Stimulated activated CD4-positive, alpha-beta T cell treated with anti-CD3 and anti-CD28 coated beads, Interleukin-2, amount 100 ng/mL, for 48 hours (primary cell): ENCODE measurements around the gene PVR.
"Not testable (repeated sequence)": the region's sequence is repeated elsewhere in the genome, so short reads cannot be mapped to it uniquely, and the experiment has no call there.

Experiments used
- DNase-seq, 2 donors: peaks; one replicate each; pipeline ENCODE4 v3.0.0-alpha.2; 2020

The PVR gene

DNA sequence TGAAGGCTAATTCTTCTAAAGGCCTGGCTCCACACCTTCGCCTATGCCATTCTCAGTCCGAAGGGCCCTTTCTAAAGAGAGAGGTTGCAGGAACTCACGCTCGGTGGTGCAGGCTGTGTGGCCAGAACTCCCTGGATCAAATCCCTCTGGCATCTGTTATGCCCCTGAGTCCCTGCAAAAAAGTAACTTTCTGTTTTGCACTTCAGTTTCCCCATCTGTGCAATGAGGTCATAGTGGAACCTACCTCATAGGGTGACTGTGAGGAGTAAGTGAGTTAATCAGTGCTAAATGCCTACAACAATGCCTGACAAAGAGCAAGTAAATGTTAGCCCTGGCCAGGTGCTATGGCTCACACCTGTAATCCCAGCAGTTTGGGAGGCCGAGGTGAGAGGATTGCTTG is 23.0 kb upstream of the PVR start:
- no peak for DNase-seq

DNA sequence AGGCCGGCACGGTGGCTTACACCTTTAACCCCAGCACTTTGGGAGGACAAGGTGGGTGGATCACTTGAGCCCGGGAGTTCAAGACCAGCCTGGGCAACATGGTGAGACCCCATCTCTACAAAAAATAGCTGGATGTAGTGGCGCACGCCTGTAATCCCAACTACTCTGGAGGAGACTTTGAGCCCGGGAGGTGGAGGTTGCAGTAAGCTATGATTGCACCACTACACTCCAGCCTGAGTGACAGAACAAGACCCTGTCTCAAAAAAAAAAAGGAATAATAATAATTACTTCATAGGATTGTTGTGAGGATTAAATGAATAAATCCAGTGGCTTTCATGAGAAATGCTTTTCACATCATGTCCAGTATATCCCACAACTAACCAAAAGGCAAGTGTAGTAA is 22.3 kb upstream of the PVR start:
- no peak for DNase-seq

DNA sequence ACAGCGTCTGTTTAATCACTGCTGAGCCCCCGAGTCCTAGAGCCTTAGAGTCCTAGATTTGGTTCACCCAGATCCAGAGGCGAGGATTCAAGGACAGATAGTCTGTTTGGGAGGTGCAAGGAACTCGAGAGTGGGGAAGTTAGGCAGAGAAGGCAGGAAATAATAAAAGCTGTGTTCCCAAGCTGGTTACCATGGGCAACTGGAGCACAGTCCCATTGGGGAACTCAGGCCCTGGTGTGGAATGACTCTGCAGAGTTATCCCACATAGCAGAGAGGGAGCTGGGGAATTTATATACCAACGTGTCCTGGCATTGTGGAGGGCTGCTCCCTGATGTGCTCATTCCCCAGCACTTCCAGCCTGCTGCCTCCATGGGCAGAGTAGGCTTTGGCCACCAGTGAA is 20.6 kb upstream of the PVR start:
- DNase-seq, result no peak

DNA sequence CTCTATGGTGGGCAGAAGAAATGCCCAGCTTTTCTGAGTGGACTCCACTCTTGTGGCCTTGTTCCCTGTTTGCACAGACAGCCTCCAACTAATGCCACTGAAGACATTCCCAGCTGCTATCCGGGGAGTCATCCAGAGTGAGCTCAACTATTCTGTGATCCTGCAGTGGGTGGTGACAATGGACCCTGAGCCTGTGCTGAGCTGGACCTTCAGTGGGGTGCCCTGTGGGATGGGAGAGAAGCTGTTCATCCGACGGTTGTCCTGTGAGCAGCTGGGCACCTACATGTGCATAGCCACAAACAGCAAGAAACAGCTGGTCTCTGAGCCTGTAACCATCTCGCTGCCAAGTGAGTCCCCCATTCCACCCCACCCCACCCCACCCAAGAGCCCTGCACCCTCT is 20.1 kb upstream of the PVR start:
- no peak for DNase-seq

DNA sequence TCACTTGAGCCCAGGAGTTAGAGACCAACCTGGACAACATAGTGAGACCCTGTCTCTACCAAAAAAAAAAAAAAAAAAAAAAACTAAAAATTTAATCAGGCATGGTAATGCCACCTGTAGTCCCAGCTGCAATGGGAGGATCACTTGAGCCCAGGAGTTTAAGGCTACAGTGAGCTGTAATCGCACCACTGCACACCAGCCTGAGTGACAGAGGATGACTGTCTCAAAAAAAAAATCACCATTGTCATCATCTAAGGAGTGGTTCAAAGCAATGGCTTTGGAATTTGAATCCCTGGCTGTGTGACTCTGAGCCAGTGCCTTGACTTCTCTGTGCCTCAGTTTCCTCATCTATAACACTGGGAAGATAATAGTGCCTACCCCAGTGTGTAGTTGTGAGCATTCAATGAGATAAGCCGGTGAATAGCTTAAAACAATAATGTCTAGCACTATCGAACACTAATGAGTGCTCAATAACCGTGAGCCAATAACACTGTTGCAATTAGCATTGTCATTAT is 18.8 kb upstream of the PVR start:
- DNase-seq, result no peak

DNA sequence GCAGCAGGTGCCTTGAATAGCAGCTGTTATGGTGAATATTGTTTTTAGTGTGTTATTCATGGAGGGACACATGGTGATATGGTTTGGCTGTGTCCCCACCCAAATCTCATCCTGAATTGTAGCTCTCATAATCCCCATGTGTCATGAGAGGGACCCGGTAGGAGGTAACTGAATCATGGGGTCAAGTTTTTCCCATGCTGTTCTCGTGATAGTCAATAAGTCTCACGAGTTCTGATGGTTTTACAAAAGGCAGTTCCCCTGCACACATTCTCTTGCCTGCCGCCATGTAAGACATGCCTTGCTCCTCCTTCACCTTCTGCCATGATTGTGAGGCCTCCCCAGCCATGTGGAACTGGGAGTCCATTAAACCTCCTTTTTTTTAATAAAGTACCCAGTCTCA is 18.1 kb upstream of the PVR start:
- not testable (repeated sequence) for DNase-seq

DNA sequence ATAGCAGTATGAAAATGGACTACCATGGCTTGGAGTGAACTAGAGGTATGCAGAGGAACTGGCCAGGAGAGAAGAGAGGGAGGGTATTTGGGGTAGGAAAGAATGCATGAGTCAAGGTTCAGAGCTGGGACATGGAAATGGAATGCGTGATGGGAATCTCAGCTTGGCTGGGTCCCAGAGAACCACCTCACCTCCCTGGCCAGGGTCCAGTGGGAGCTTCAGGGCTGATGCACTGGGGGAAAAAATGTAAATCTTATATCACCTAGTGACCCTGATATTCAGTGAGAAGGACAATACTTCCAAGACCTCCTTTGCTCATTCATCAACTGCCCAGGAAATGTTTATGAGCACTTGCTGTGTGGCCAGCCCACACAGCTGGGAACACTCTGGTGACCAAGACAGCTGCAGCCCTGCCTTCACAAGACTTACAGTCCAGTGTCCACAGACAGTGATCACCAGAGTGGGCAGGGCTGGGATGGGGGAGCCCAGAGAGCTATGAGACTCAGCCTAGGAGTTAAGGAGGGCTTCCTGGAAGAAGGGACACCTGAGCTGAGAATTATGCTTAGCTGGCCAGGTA is 17.6 kb upstream of the PVR start:
- DNase-seq, result no peak

DNA sequence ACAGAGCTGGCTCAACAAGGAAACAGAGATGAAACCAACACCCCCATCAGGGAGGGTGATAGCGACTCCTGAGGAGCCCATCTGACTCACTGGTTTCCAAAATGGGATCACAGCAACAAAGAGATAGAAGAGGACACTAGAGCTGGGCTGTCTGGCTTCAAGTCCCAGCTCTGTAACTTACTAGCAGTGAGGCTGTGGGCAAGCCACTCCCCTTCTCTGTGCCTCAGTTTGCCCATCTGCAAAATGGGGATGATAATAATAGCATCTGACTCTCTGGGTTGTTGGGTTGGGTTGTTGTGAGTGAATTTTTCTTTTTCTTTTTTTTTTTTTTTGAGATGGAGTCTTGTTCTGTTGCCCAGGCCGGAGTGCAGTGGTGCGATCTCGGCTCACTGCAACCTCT is 16.1 kb upstream of the PVR start:
- no peak for DNase-seq

DNA sequence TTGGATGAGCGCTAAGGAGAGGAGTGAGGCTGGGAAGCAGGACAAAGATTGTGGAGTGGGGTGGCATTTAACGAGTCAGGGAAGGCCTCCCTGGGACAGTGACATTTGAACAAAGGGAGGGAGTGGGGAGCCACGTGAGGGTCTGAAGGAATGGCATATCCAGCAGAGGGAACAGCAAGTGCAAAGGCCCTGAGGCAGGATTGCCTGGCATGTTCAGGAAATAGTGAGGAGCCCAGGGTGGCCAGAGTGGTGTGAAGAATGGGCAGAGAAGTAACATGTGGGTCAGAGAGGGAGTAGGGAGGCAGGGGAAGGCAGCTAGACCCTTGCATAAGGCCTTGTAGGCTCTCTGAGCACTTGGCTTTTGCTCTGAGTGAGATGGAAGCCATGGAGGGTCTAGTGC is 14.9 kb upstream of the PVR start:
- DNase-seq, result no peak

DNA sequence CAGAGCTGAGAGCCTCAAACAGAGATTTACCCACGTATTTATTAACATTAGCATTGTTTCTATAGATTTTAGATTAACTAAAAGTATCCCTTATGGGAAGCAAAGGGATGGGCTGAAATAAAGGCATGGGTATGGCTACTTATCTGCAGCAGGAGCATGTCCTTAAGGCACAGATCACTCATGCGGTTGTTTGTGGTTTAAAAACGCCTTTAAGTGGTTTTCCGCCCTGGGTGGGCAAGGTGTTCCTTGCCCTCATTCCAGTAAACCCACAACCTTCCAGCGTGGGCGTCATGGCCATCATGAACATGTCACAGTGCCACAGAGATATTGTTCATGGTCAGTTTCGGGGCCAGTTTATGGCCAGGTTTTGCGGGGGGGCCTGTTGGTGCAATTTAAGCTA is 12.1 kb upstream of the PVR start:
- not testable (repeated sequence) for DNase-seq

DNA sequence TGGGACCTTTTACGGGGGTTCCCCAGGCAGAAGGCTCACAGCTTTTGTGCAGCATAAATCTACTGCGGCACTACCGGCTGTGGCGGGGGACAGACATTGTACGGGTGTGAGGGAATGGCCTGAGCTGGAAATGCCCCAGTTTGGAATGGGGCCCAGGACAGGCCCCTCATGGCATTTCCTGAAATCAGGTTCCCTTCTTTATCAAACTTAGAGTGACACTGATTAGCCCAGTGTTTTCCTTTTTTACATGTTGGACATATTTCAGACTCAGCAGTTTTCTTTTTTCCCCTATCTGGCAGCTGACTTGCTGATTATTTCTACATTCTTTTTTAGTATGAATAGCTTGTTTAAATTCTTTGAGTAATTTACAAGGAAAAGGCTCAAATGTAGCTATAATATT is 9.7 kb upstream of the PVR start:
- not testable (repeated sequence) for DNase-seq

DNA sequence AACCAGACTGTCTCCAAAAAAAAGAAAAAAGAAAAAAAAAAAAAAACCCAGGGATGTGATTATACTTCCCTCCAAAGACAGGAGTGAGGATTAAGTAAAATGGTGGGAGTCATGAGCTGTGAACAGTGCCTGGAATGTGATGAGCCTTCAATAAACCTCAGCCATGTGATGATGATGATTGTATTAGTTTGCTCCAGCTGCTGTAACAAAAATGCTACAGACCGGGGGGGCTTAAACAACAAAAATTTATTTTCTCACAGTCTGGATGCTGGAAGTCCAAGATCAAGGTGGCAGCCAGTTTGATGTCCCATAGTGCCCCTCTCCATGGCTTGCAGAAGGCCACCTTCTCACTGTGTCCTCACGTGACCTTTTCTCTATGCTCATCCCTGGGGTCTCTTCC is 8.9 kb upstream of the PVR start:
- no peak for DNase-seq

DNA sequence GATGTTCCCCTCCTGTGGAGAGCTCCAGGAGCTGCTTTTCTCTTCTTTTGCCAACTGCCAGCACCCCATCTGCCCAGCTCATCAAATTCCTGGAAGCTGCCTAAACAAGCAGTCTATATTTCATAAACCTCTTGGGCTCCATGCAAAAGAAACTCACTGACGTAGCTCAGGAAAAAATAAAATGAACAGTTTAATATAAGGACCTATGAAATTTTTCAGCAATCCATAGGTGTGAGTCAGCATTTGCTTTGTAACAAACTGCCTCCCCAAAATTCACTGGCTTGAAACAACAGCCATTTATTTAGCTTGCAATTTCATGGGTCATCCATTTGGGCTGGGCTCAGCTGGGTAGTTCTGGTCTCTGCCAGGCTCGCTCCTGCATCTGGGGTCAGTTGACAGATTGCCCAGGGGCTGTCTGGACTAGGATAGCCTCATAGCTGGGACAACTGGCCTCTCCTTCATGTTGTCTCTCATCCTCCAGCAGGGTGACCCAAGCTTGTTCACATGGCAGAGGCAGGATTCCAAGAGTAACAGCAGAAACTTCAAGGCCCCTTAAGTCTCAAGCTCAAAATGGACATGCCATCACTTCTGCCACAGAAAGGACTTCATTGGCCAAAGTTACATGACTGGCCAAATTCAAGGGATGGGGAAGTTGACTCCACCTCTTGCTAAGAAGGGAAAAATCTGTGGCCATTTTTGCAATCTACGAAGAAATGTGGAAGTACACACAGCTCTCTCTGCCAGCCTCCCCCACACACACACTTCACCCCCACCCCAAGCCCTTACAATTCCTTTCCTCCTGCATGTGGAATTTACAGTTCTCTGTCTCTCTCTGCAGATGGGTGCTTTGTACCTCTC is 7.9 kb upstream of the PVR start:
- DNase-seq, result no peak

DNA sequence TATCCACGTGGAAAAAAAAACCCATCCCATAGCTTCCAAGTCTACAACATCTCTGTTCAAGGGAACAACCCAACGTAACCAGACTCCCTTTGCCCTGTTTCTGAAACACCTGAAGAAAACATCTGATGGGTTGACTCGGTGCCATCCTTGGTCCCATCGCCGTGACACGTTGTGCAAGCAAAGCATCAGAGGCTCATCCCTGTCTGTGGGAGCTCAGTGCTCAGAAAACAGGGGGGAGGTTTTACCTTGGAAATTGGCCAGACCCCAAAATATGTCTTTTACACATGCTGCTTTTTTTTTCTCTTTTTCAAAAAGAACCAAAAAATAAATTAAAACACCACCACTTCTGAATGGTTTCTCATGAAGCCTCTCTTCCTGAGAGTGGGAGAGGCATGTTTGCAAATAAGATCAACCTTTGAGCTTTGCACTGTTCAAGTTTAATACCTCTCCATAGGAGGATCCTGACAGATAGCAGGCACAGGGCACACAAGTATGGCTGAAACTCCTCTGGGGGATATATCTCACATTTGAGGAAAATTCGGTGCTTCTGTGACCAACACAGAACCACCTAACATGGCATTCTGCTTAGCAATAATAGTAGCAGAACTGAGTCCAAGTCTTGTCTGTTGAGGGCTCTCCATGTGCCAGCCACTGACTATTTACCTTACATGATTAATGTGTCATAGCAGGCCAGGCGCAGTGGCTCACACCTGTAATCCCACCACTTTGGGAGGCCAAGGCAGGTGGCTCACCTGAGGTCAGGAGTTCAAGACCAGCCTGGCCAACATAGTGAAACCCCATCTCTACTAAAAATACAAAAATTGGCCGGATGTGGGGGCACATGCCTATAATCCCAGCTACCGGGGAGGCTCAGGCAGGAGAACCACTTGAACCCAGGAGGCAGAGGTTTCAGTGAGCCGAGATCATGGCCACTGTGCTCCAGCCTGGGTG is 7.0 kb upstream of the PVR start:
- DNase-seq, result no peak

DNA sequence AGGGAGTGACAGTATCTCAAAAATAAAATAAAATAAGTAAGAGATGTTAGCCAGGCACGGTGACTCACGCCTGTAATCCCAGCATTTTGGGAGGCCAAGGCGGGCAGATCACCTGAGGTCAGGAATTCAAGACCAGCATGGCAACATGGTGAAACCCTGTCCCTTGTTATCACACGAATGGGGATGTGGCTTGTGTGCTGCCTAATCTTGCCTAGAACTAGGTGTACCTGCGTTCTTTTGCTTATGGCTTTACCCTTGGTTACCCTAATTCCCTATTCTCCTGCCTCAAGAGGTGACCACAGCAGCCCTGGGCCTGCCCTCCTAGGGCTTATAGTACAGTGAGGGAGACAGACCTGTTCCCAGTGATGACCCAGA is 6.3 kb upstream of the PVR start:
- no peak for DNase-seq

DNA sequence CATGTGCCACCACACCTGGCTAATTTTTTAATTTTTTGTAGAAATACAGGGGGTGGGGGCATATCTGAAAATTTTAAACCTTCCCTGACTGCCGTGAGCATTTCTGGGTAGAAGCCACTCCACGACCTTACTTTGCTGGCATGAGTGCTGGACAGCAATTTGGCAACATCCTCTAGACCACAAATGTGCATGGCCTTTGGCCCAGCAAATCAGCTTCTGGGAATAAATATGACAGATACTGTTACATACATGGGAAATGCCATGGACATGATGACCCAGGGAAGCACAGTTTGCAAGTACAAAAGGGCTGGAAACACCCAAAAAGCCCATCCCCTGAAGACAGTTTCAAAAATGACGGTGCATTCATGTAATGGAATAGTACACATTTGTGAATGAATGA is 3.2 kb upstream of the PVR start:
- DNase-seq, result no peak

DNA sequence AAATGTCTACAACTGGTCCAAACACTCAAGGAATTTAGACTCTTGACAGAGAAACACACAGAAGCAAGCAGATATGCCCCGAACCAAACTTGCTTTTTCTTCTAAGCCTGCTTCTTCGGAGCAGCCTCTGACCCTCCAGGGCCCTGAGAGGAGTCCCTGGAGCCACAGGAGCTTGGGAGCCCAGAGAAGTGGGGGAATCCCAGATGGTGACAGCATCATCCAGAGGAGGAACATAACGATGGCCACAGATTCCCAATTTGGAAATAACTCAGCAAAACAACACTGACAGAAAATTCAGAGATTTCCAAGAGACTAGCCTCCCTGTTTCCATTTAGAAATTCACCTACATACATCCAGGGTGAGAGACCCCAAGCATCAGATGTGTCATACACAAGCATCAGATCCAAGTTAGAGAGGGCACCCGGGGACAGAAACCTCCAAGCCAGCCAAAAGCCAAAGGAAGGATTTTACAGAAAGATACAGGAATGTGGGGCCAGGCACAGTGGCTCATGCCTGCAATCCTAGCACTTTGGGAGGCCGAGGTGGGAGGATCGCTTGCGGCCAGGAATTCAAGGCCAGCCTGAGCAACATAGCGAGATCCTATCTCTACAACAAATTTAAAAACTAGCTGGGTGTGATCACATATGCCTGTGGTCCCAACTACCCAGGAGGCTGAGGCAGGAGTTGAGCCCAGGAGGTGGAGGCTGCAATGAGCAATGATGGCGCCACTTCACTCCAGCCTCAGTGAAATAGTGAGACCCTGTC is 2.0 kb upstream of the PVR start:
- no peak for DNase-seq

DNA sequence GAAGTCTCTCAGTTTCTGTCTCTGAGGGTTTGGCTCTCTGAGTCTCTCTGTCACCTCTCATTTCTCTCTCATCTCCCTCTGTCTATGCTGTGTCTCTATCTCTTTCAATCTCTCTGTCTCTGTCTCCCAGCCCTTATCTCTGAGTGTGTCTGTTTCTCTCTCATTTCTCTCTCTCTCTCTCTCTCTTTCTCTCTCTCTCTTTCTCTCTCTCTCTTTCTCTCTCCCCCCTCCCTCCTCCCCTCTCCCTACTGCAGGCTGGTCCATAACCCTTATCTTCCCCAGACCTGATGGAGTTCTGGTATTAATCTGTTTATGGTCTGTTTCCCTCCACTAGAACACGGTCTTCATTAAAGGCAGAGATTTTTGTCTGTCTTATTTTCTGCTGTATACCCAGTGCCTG is 1.3 kb upstream of the PVR start:
- no peak for DNase-seq

DNA sequence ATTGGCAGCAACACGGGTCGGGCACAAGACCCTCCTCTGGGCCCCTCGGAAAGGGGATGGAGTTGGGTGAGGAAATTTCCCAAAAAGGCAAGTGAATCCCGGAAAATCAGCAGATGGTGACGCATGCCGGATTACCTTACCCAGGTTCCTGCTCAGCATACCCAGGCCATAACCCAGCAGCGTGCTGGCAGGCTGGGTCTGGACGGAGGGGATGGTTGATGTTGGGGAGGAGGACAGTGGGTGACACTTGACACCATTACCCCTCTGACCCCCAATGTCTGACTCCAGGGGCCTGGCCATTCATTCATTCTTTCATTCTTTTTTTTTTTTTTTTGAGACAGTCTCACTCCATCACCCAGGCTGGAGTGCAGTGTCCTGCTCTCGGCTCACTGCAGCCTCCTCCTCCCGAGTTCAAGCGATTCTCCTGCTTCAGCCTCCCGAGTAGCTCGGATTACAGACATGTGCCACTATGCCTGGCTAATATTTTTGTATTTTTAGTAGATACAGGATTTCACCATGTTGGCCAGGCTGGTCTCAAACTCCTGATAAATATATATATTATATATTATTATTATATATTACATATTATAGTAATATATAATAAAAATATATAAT is 799 bp downstream of the PVR start:
- no peak for DNase-seq

DNA sequence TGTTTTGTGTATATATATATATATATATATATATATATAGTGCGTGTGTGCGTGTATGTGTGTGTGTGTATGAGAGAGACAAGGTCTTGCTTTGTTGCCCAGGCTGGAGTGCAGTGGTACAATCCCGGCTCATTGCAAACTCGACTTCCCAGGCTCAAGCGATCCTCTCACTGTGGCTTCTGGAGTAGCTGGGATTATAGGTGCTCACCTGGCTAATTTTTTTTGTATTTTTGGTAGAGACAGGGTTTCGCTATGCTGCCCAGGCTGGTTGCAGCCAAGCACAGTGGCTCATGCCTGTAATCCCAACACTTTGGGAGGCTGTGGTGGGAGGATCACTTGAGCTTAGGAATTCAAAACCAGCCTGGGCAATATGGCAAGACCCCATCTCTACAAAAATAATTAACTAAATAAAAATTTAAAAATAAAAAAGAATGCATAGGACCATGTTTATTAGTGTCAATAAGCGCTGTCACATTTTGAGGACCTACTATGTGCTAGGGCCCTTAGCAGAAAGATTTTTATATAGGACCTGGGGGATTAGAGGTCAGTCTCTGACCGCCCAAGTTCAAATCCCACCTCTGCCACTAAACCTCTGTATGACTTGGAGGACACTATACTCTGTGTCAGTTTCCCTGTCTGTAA is 1.8 kb downstream of the PVR start:
- no peak for DNase-seq

DNA sequence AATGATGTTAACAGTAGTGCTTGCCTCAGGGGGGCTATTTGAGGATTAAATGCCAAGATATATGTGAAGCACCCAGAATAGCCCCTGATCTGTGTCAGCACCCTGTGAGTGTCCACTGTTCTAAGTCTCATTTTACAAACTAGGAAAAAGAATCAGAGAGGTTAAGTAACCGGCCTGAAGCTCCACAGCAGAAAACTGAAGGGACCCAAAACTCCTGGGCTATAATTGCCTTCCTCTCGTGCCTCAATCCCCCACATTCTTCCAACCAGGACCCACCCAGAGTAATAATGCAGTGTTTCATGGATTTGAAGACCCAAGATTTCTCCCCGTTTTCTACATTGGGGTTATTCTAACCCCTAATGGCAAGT is 2.3 kb downstream of the PVR start:
- no peak for DNase-seq

DNA sequence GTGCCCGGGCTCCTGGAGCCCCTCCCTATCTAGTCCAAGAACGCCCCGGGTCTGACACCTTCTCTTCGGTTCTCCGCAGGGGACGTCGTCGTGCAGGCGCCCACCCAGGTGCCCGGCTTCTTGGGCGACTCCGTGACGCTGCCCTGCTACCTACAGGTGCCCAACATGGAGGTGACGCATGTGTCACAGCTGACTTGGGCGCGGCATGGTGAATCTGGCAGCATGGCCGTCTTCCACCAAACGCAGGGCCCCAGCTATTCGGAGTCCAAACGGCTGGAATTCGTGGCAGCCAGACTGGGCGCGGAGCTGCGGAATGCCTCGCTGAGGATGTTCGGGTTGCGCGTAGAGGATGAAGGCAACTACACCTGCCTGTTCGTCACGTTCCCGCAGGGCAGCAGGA is 3.4 kb downstream of the PVR start:
- DNase-seq, result no peak
